Measurements from ENCODE around the gene MSL2.

MSL2 gene

GRCh38 chr3:136196064-136196400 lies at the start of gene MSL2:
Gene MSL2 (minus strand): TSS chr3:136196335. CDS start chr3:136195113, 1,222 bp downstream.
- TF ChIP-seq CTCF (IDR thresholded peaks at IDR 0.05; ENCODE audit: insufficient read depth, low read length, poor library complexity, severe bottlenecking): no peak
- Histone ChIP-seq H3K4me3 (replicated peaks; ENCODE audit: low read depth, low read length) (peak within 1 kb of the TSS; percentile 90), H3K27me3 (replicated peaks; ENCODE audit: control insufficient read depth, insufficient read depth, low read length) (no peaks in the 10 kb centered on the region), H3K36me3 (ENCODE audit: control insufficient read depth, insufficient read depth, low read length) (no peaks in the 10 kb centered on the region; the same call in 1 of the 2 replicates)
- DNase-seq (ENCODE audit: extremely low read depth, insufficient read length): no peak

- no peaks in the 10 kb centered on the region for H3K36me3 ChIP-seq (ENCODE audit: control insufficient read depth, insufficient read depth, low read length)
- no peak for TF ChIP-seq CTCF (IDR thresholded peaks at IDR 0.05; ENCODE audit: insufficient read depth, low read length, poor library complexity, severe bottlenecking)
- no peaks in the 10 kb centered on the region; the same call in 1 of the 2 replicates for H3K27me3 ChIP-seq (replicated peaks; ENCODE audit: control insufficient read depth, insufficient read depth, low read length)
- H3K4me3 ChIP-seq (replicated peaks; ENCODE audit: low read depth, low read length): no peak overlapping the region
- no peak for DNase-seq (ENCODE audit: extremely low read depth, insufficient read length)
These were observed 49.6 kb upstream of the MSL2 start for GRCh38 chr3:136245691-136246090.

GRCh38 chr3:136239094-136239493 lies 43.0 kb upstream of the MSL2 start:
- Histone ChIP-seq H3K36me3 (ENCODE audit: control insufficient read depth, insufficient read depth, low read length) (no peaks in the 10 kb centered on the region), H3K27me3 (replicated peaks; ENCODE audit: control insufficient read depth, insufficient read depth, low read length) (no peaks in the 10 kb centered on the region; the same call in none of the 2 replicates), H3K4me3 (replicated peaks; ENCODE audit: low read depth, low read length) (no peak overlapping the region)
- no peak for DNase-seq (ENCODE audit: extremely low read depth, insufficient read length)
- TF ChIP-seq CTCF (IDR thresholded peaks at IDR 0.05; ENCODE audit: insufficient read depth, low read length, poor library complexity, severe bottlenecking): no peak

GRCh38 chr3:136237961-136238649 lies 42.0 kb upstream of the MSL2 start:
- Histone ChIP-seq H3K27me3 (replicated peaks; ENCODE audit: control insufficient read depth, insufficient read depth, low read length) (no peaks in the 10 kb centered on the region; the same call in none of the 2 replicates), H3K36me3 (ENCODE audit: control insufficient read depth, insufficient read depth, low read length) (no peaks in the 10 kb centered on the region), H3K4me3 (replicated peaks; ENCODE audit: low read depth, low read length) (no peak overlapping the region)
- TF ChIP-seq CTCF (IDR thresholded peaks at IDR 0.05; ENCODE audit: insufficient read depth, low read length, poor library complexity, severe bottlenecking): no peak
- no peak for DNase-seq (ENCODE audit: extremely low read depth, insufficient read length)

GRCh38 chr3:136237103-136237502 lies 41.0 kb upstream of the MSL2 start:
- no peaks in the 10 kb centered on the region for H3K36me3 ChIP-seq (ENCODE audit: control insufficient read depth, insufficient read depth, low read length)
- TF ChIP-seq CTCF (IDR thresholded peaks at IDR 0.05; ENCODE audit: insufficient read depth, low read length, poor library complexity, severe bottlenecking): no peak
- H3K4me3 ChIP-seq (replicated peaks; ENCODE audit: low read depth, low read length): no peak overlapping the region
- H3K27me3 ChIP-seq (replicated peaks; ENCODE audit: control insufficient read depth, insufficient read depth, low read length): no peaks in the 10 kb centered on the region; the same call in none of the 2 replicates
- DNase-seq (ENCODE audit: extremely low read depth, insufficient read length): no peak
